Mesothelial cell of epicardium (in vitro differentiated cells): Measurements from ENCODE around the gene NOS3. TPM values are rescaled to one million over a fixed set of nuclear protein-coding genes. Genes with fewer than 3 reads are reported as not detected.

Experiments
- DNase-seq, 2 experiments: peaks; one replicate each; pipeline ENCODE4 v3.0.0; 2021; ENCODE audit warnings: low spot score in 2 of 2; ENCODE audit not compliant: unreplicated experiment in 2 of 2
- H3K27ac Mint-ChIP-seq: 2 replicates; pipeline ENCODE4 v1.8.0; 2021; ENCODE audit warnings: mixed read lengths
- H3K27me3 Mint-ChIP-seq: 2 replicates; pipeline ENCODE4 v1.8.0; 2021; ENCODE audit warnings: low read depth, mixed read lengths
- H3K36me3 Mint-ChIP-seq: 2 replicates; pipeline ENCODE4 v1.8.0; 2021; ENCODE audit warnings: mixed read lengths
- H3K4me1 Mint-ChIP-seq: 2 replicates; pipeline ENCODE4 v1.8.0; 2021; ENCODE audit warnings: mixed read lengths
- H3K4me3 Mint-ChIP-seq: 2 replicates; pipeline ENCODE4 v1.8.0; 2021; ENCODE audit warnings: mild to moderate bottlenecking, moderate library complexity, mixed read lengths
- H3K9me3 Mint-ChIP-seq: 2 replicates; pipeline ENCODE4 v1.8.0; 2021; ENCODE audit warnings: mixed read lengths
- total RNA-seq: library from RNA; stranded (reverse); gene quantifications from 3 replicates; pipeline ENCODE4 v1.2.1, GENCODE V29; 2021
- TF ChIP-seq, protein P1 (sequence below): fragments of 200-600 bp; sonication (generic); IDR thresholded peaks from one replicate; pipeline ENCODE4 v1.5.0; 2021; ENCODE audit warnings: antibody characterized with exemption; ENCODE audit not compliant: unreplicated experiment

NOS3 gene
- total RNA-seq, 1 donor from 2014 or later: 6.0 TPM

- H3K36me3 Mint-ChIP-seq: no peaks in the 10 kb centered on the region
- H3K4me1 Mint-ChIP-seq: peaks cover 19% of the 10 kb centered on the region
- H3K4me3 Mint-ChIP-seq: no peak overlapping the region
- H3K27me3 Mint-ChIP-seq: peaks cover 1% of the 10 kb centered on the region
- H3K27ac Mint-ChIP-seq: no peak overlapping the region
- no peaks in the 10 kb centered on the region for H3K9me3 Mint-ChIP-seq
- TF ChIP-seq, protein P1, sequence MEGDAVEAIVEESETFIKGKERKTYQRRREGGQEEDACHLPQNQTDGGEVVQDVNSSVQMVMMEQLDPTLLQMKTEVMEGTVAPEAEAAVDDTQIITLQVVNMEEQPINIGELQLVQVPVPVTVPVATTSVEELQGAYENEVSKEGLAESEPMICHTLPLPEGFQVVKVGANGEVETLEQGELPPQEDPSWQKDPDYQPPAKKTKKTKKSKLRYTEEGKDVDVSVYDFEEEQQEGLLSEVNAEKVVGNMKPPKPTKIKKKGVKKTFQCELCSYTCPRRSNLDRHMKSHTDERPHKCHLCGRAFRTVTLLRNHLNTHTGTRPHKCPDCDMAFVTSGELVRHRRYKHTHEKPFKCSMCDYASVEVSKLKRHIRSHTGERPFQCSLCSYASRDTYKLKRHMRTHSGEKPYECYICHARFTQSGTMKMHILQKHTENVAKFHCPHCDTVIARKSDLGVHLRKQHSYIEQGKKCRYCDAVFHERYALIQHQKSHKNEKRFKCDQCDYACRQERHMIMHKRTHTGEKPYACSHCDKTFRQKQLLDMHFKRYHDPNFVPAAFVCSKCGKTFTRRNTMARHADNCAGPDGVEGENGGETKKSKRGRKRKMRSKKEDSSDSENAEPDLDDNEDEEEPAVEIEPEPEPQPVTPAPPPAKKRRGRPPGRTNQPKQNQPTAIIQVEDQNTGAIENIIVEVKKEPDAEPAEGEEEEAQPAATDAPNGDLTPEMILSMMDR: no peak
- no peak for DNase-seq
Measured at GRCh38 chr7:150997075-150997511, 6.3 kb downstream of the NOS3 start.

DNA sequence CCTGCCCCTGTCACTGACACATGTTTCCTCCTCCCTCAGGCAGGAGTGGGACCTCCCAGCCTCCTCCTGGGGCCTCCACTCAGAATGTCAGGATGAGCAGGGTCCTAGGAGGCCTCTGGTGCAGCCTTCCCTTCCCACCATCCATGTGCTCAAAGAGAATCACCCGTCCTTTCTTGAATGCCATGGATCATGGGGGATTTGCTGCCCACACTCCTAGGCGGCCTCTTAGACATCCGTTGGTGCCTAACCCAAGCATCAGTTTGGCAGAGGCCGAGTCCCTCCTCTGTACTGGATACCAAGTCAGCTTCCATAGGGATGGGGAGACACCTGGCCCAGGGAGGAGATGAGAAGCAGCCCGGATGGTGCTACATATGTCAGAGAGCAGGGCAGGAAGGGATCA is 7.0 kb downstream of the NOS3 start:
- Mint-ChIP-seq H3K4me1 (peaks cover 19% of the 10 kb centered on the region), H3K9me3 (no peaks in the 10 kb centered on the region), H3K36me3 (no peaks in the 10 kb centered on the region), H3K27ac (peak overlapping the region; percentile 39), H3K4me3 (no peak overlapping the region), H3K27me3 (no peaks in the 10 kb centered on the region)
- TF ChIP-seq, protein P1: no peak
- DNase-seq: no peak

DNA sequence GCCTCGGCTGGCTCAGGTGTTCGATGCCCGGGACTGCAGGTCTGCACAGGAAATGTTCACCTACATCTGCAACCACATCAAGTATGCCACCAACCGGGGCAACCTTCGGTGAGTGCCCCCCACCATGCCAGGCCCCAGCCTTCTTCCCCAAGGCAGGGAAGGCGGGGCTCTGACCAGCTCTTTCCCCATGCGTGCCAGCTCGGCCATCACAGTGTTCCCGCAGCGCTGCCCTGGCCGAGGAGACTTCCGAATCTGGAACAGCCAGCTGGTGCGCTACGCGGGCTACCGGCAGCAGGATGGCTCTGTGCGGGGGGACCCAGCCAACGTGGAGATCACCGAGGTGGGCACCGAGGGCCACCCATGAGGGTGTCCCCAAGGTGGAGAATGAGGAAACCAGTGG is 7.5 kb downstream of the NOS3 start:
- Mint-ChIP-seq H3K27me3 (no peaks in the 10 kb centered on the region), H3K36me3 (no peaks in the 10 kb centered on the region), H3K4me1 (peaks cover 19% of the 10 kb centered on the region), H3K9me3 (no peaks in the 10 kb centered on the region), H3K4me3 (no peak overlapping the region), H3K27ac (no peak overlapping the region)
- TF ChIP-seq, protein P1: no peak
- DNase-seq: no peak

- H3K27me3 Mint-ChIP-seq: no peaks in the 10 kb centered on the region
- no peak overlapping the region for H3K4me3 Mint-ChIP-seq
- H3K4me1 Mint-ChIP-seq: peaks cover 19% of the 10 kb centered on the region
- H3K36me3 Mint-ChIP-seq: no peaks in the 10 kb centered on the region
- DNase-seq: no peak
- no peak overlapping the region for H3K27ac Mint-ChIP-seq
- TF ChIP-seq, protein P1: no peak
- no peaks in the 10 kb centered on the region for H3K9me3 Mint-ChIP-seq
Measured at GRCh38 chr7:150999001-150999400, 8.2 kb downstream of the NOS3 start.

- H3K27ac Mint-ChIP-seq: no peak overlapping the region
- peaks cover 18% of the 10 kb centered on the region for H3K4me1 Mint-ChIP-seq
- H3K27me3 Mint-ChIP-seq: peaks cover 3% of the 10 kb centered on the region
- H3K9me3 Mint-ChIP-seq: no peaks in the 10 kb centered on the region
- TF ChIP-seq, protein P1: no peak
- H3K4me3 Mint-ChIP-seq: no peak overlapping the region
- DNase-seq: no peak
- H3K36me3 Mint-ChIP-seq: no peaks in the 10 kb centered on the region
Measured at GRCh38 chr7:150999497-151000230, 8.8 kb downstream of the NOS3 start.
